22Rv1 (cell line): ENCODE measurements around the gene DNM3.

ENCODE experiments used
- CTCF ChIP-seq: fragments of 450-650 bp; IDR thresholded peaks from 2 replicates; pipeline ENCODE4 v1.5.1; 2017; ENCODE audit warnings: mild to moderate bottlenecking
- ZFX ChIP-seq: fragments of 450-650 bp; IDR thresholded peaks from 2 replicates; pipeline ENCODE4 v1.6.1; 2017; ENCODE audit warnings: antibody characterized with exemption, borderline replicate concordance

GRCh38 chr1:172154551-172154950, 313.3 kb downstream of the DNM3 start:
- TF ChIP-seq CTCF (no peak), ZFX (no peak)
